Transverse colon (tissue), 4 donors: ENCODE results near the gene GLRX. TPM values are rescaled to one million over a fixed set of nuclear protein-coding genes. Genes with fewer than 3 reads are reported as not detected.
A peak's percentile ranks its signal among the peaks of the same experiment; 100 is the strongest.

Experiments
- DNase-seq: peaks from one replicate; pipeline ENCODE4 v3.0.0-alpha.2; 2019
- H3K27ac ChIP-seq, 4 donors: fragments of 200-600 bp; sonication (generic); 2 replicates each; pipeline ENCODE4 v1.5.1; 2016 to 2018; ENCODE audit warnings: inconsistent platforms in 4 of 4
- H3K27me3 ChIP-seq: fragments of 200-600 bp; sonication (generic); 2 replicates; pipeline ENCODE4 v1.5.1; 2017; ENCODE audit warnings: inconsistent platforms
- H3K36me3 ChIP-seq, 4 donors: fragments of 200-600 bp; sonication (generic); 2 replicates each; pipeline ENCODE4 v1.5.1; 2017 to 2019; ENCODE audit warnings: inconsistent platforms in 4 of 4
- H3K4me1 ChIP-seq, 4 donors: fragments of 200-600 bp; sonication (generic); 2 replicates each; pipeline ENCODE4 v1.5.1; 2017 to 2020; ENCODE audit warnings: inconsistent platforms in 4 of 4
- H3K4me3 ChIP-seq, 4 donors: fragments of 200-600 bp; sonication (generic); 1 replicate in 1 of 4; 2 replicates in 3 of 4; pipeline versions ENCODE4 v1.5.1 to v1.6.1; 2017 to 2019; ENCODE audit warnings: inconsistent platforms in 4 of 4
- H3K9me3 ChIP-seq, 2 donors: fragments of 200-600 bp; sonication (generic); 2 replicates each; pipeline ENCODE4 v1.5.1; 2017 to 2019; ENCODE audit warnings: inconsistent platforms in 2 of 2
- EP300 ChIP-seq: sonication (generic); formaldehyde crosslinking; IDR thresholded peaks from one replicate; pipeline ENCODE4 v1.6.1; 2017; ENCODE audit warnings: antibody characterized with exemption, low read depth
- POLR2A ChIP-seq: fragments of 450-650 bp; IDR thresholded peaks from one replicate; pipeline ENCODE4 v1.6.1; 2016; ENCODE audit warnings: antibody characterized with exemption, mild to moderate bottlenecking, moderate library complexity
- POLR2AphosphoS5 ChIP-seq, 3 donors: sonication (generic); formaldehyde crosslinking; IDR thresholded peaks; one replicate each; pipeline ENCODE4 v1.6.1; 2016; ENCODE audit warnings: antibody characterized with exemption in 3 of 3
- WGBS, 2 donors: methylation state at CpG; one replicate each; pipeline ENCODE4 v1.1.5; 2018; ENCODE audit warnings: low coverage in 1 of 2; 5-methylcytosine and 5-hydroxymethylcytosine counted together
- in situ Hi-C, 4 donors: fragments of 200-750 bp; cut with MboI; loops; one replicate each; pipeline versions ENCODE4 v1.15.0 to v1.15.1; 2017; ENCODE audit warnings: low sequenced_read_pairs in 3 of 4, low pct_ligation_motif_present in 1 of 4, low pct_unique_long_range_greater_than_20kb in 1 of 4
- intact Hi-C: fragments of 100-400 bp; cut with DNase I; formaldehyde crosslinking; loops from one replicate; pipeline ENCODE4 v1.15.1; 2023; ENCODE audit warnings: low total_unique reads
- total RNA-seq, 4 donors: library from RNA; depleted of rRNA; stranded (reverse); fragments of >200 nt; gene quantifications; one replicate each; pipeline ENCODE4 v1.1.0, GENCODE V29; 2016
- TF ChIP-seq, protein P1 (sequence below), 5 experiments: fragments of 200-600 bp in 3 of 5; fragments of 450-650 bp in 2 of 5; sonication (generic) in 3 of 5; IDR thresholded peaks; 1 replicate in 2 of 5; 2 replicates in 3 of 5; pipeline ENCODE4 v1.5.1; 2016 to 2017; ENCODE audit warnings: antibody characterized with exemption in 5 of 5, inconsistent platforms in 3 of 5, mild to moderate bottlenecking in 2 of 5, moderate library complexity in 1 of 5

GLRX gene
- total RNA-seq, 4 donors from 2014 or later = 50.5 to 112 (median 64.4) TPM

DNA sequence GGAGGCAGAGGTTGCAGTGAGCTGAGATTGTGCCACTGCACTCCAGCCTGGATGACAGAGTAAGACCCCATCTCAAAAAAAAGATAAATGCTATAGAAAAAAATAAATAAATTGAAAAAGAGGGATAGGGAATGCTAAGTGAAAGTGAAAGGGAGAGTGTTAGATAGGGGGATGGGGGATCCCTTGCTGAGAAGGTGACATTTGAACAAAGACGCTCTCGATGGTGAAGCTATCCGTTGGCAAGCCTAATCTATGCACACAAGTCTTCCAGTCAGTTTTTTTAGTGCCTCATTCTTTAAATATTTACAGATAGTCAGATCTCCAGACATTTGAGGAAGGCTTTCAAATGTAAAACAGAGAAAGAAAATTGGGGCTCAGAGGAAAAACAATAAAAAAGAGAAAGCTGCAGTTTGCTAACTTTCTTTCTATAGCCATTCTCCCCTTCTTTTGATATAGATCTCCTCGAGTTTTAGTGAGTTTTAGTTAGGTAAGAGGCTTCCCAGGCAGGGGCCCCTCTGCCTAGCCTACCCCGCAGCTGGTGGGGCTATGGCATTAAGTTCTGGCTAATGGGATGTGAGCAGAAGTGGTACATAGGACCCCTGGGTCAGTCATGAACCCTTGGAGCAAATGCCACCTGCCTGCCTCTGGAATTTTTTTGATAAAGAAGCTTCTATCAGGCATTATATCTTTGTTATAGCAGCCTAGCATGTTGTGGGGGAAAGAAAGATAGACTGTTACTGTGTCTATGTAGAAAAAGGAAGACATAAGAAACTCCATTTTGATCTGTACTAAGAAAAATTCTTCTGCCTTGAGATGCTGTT, 12.0 kb downstream of the GLRX start:
- intact Hi-C loops = no loop called here
- Histone ChIP-seq H3K4me3 (no peak overlapping the region), H3K27ac (peak overlapping the region; percentile 72 to 79 (median 74)), H3K36me3 (peaks cover 0 to 3% (median 0%) of the 10 kb centered on the region in 4 donors), H3K9me3 (no peaks in the 10 kb centered on the region), H3K4me1 (peaks cover 30 to 69% (median 52%) of the 10 kb centered on the region in 4 donors), H3K27me3 (no peaks in the 10 kb centered on the region)
- in situ Hi-C loops = no loop called here
- TF ChIP-seq EP300 = no peak
- TF ChIP-seq POLR2A = no peak
- TF ChIP-seq, protein P1, sequence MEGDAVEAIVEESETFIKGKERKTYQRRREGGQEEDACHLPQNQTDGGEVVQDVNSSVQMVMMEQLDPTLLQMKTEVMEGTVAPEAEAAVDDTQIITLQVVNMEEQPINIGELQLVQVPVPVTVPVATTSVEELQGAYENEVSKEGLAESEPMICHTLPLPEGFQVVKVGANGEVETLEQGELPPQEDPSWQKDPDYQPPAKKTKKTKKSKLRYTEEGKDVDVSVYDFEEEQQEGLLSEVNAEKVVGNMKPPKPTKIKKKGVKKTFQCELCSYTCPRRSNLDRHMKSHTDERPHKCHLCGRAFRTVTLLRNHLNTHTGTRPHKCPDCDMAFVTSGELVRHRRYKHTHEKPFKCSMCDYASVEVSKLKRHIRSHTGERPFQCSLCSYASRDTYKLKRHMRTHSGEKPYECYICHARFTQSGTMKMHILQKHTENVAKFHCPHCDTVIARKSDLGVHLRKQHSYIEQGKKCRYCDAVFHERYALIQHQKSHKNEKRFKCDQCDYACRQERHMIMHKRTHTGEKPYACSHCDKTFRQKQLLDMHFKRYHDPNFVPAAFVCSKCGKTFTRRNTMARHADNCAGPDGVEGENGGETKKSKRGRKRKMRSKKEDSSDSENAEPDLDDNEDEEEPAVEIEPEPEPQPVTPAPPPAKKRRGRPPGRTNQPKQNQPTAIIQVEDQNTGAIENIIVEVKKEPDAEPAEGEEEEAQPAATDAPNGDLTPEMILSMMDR (IDR thresholded peaks at IDR 0.05) = no peak
- TF ChIP-seq POLR2AphosphoS5 (IDR thresholded peaks at IDR 0.05) = no peak
- WGBS, 2 donors = 10 to 36% methylated on average over 5 of the region's 5 CpGs
- no peak for DNase-seq

DNA sequence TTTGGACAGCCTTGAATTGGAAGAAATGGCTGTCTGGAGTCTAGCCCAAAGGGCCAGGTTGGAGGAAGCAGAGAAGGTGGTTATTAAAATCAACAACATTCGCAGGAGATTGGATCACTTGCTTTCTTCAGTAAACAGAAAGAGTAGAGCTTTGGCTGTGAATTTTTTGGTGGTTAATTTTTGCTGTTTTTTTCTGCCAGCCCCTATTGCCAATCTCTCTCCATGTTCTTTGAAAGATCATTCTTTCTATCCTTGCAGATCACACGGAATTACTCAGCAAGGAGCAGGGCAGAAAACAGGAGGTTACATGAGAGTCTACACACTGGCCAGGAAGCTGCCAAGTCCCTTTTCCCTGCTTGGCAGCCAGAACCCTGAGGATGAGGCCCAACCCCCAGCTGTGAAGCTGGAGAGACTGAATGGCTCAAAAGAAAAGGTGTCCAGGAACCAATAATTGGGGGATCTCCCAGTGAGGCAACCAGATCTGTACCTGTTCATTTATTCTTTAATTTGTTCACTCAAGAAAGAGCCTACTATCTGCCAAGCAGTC, 13.0 kb downstream of the GLRX start:
- Histone ChIP-seq H3K27ac (peak overlapping the region; percentile 72 to 79 (median 74)), H3K36me3 (no peaks in the 10 kb centered on the region), H3K27me3 (no peaks in the 10 kb centered on the region), H3K4me3 (no peak overlapping the region), H3K9me3 (peaks cover 0 to 5% of the 10 kb centered on the region in 2 donors), H3K4me1 (peaks cover 30 to 66% (median 52%) of the 10 kb centered on the region in 4 donors)
- intact Hi-C loops = no loop called here
- 0 to 23% methylated on average over 2 of the region's 2 CpGs for WGBS, 2 donors
- in situ Hi-C loops = no loop called here
- peak; percentile 52 for DNase-seq
- TF ChIP-seq POLR2A (no peak), POLR2AphosphoS5 (IDR thresholded peaks at IDR 0.05) (no peak), EP300 (no peak)
- TF ChIP-seq, protein P1 (IDR thresholded peaks at IDR 0.05) = no peak

DNA sequence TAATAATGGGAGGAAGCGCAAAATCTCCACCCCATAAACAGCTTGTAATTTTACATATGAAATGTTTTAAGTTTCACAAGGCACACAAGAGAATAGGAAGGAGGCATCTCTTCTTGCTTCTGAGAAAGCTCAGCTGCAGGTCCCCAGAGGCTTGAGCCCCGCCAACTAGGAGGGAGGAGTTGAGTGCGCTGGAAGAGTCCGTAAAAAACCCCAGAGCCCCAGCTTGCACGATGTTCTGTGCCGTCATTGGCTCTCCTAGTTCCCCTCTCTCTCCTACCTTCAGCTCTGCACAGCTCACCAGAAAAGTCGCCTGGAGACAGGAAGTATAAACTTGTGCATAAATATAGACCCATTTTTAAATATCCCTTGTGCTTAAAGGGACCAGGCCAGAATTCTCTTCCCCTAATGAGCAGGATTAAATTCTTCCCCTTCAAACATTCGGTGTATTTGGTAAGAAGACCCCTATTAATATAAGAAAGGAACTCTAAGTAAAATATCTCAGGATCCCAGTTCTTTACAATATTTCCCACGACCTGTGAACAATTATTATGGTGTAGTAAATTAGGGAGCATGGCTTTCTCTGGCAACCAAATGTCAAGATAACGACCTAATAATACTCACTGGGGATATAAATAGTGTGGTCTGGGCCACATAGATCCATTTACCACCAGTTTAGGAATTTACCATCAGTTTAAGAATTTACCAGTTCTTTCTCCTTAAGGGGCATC, 13.7 kb downstream of the GLRX start:
- no peak for TF ChIP-seq EP300
- TF ChIP-seq, protein P1 (IDR thresholded peaks at IDR 0.05) = no peak
- TF ChIP-seq POLR2AphosphoS5 (IDR thresholded peaks at IDR 0.05) = no peak
- no peak for TF ChIP-seq POLR2A
- H3K4me1 ChIP-seq = peaks cover 30 to 65% (median 52%) of the 10 kb centered on the region in 4 donors
- intact Hi-C loops = no loop called here

More for the DNA sequence above, 13.7 kb downstream of the GLRX start:
- peaks cover 0 to 5% of the 10 kb centered on the region in 2 donors for H3K9me3 ChIP-seq
- no peak overlapping the region for H3K4me3 ChIP-seq
- 10 to 19% methylated on average over 9 to 10 of the region's 10 CpGs for WGBS, 2 donors
- no peaks in the 10 kb centered on the region for H3K36me3 ChIP-seq
- DNase-seq = peak; percentile 82
- H3K27me3 ChIP-seq = no peaks in the 10 kb centered on the region
- in situ Hi-C loops = no loop called here
- peak overlapping the region; percentile 72 to 79 (median 74) for H3K27ac ChIP-seq
